Astrocyte of the cerebellum (primary cell): ENCODE measurements around the gene ARAP2.
"Not testable (repeated sequence)": the region's sequence is repeated elsewhere in the genome, so short reads cannot be mapped to it uniquely, and the experiment has no call there.

ENCODE experiments used
- DNase-seq: peaks from one replicate; pipeline ENCODE4 v3.0.0-alpha.2; 2011; ENCODE audit warnings: low read depth
- H3K4me3 ChIP-seq: 2 replicates; pipeline ENCODE4 v1.5.1; 2011; ENCODE audit warnings: mild to moderate bottlenecking, low read depth, low read length, moderate library complexity
- CTCF ChIP-seq: IDR thresholded peaks from 2 replicates; pipeline ENCODE4 v1.5.1; 2012; ENCODE audit warnings: low read length, low read depth, moderate library complexity, mild to moderate bottlenecking; ENCODE audit errors: missing control alignments
- in situ Hi-C: cut with HindIII; loops from 2 replicates; pipeline ENCODE4 v1.10.0; 2017; ENCODE audit warnings: low sequenced_read_pairs

Gene ARAP2

GRCh38 chr4:36192922-36193321, 51.4 kb downstream of the ARAP2 start:
- H3K4me3 ChIP-seq: no peak overlapping the region
- DNase-seq: no peak
- in situ Hi-C loops: no loop called here
- no peak for TF ChIP-seq CTCF

GRCh38 chr4:36189511-36190226, 54.6 kb downstream of the ARAP2 start:
- DNase-seq: no peak
- no peak for TF ChIP-seq CTCF
- no peak overlapping the region for H3K4me3 ChIP-seq
- in situ Hi-C loops: no loop called here

DNA sequence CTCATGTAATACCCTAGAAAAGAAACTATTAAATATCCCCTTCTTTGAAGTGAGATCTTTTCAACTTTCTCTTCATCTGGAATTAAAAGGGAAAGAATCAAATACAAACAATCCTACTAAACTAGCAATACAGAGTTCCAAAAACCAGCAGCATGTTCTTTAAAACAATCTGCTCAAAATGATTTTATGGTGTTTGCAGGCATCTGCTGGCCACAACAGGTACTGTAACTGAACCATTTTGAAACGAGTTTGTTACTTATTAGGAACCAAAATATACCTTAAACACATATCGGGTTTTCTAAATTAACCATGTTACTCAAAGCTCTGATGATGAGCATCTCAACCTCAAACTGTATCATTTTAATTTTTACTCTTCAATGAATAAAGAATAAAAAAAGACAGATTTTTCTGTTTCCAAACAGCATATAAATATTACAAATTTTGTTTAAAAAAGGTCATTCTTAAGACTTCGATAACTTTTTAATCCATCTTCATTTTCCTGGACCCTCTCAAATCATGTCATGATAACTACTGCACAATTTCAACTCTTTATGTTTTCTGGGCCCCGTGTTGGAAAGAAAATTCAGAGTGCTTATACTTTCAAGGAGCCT, 56.5 kb downstream of the ARAP2 start:
- in situ Hi-C loops: no loop called here
- H3K4me3 ChIP-seq: no peak overlapping the region
- peak; percentile 49 for DNase-seq
- peak; percentile 79 for TF ChIP-seq CTCF

- in situ Hi-C loops: no loop called here
- H3K4me3 ChIP-seq: no peak overlapping the region
- no peak for DNase-seq
- TF ChIP-seq CTCF: no peak
These were observed 60.5 kb downstream of the ARAP2 start for GRCh38 chr4:36183665-36184393.

DNA sequence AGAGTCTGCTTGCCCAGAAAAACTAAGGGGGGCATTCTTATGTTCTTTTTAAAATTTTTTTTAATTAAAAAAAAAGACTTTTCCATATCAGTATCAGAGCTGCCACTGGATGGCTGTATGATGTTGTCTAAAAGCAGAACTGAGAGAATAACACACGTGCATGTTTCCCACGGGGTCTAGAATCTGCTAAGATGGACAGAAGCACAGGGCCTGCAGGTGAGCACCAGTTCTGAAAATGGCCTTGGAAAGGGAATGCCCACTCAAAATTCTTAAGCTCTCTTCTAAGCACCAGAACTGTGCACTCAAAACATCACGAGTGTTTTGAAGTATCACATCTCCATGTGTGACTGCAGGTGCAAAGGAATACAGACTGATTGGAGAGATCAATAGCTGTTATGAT, 61.1 kb downstream of the ARAP2 start:
- no peak for TF ChIP-seq CTCF
- no peak for DNase-seq
- H3K4me3 ChIP-seq: no peak overlapping the region
- in situ Hi-C loops: no loop called here

- DNase-seq, H3K4me3 ChIP-seq, in situ Hi-C loops: not testable (repeated sequence)
These were observed 62.0 kb downstream of the ARAP2 start for GRCh38 chr4:36182315-36182714.

DNA sequence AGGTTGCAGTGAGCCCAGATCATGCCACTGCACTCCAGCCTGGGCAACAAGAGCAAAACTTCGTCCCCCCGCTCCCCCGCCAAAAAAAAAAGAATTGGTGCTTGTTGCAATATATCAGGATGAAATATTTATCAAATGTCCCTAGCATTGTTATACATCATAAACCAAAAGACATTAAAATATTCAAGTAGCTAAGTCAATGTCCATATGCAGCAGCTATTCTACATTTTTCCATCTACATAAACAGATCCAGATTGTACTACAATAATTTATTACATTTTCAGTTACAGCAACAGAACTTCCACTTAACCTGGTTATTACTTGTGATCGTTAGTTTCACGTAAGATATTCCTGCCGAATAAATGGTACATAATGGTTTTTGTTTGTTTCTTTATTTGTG, 64.1 kb downstream of the ARAP2 start:
- no peak for DNase-seq
- no peak overlapping the region for H3K4me3 ChIP-seq
- in situ Hi-C loops: no loop called here
- TF ChIP-seq CTCF: no peak
